Measurements from ENCODE around the gene DGKH. TPM values are rescaled to one million over a fixed set of nuclear protein-coding genes. Genes with fewer than 3 reads are reported as not detected.

The DGKH gene
- total RNA-seq, 1 experiment from 2014 or later = 9.2 TPM

- no peak overlapping the region for H3K9ac ChIP-seq (ENCODE audit: low read length)
- no peak overlapping the region for H3K4me2 ChIP-seq (ENCODE audit: low read length)
- CTCF ChIA-PET = no interaction called here
- H3K9me2 ChIP-seq (ENCODE audit: insufficient read depth) = no peaks in the 10 kb centered on the region
- H3K79me2 ChIP-seq (ENCODE audit: insufficient read depth, low read length) = no peaks in the 10 kb centered on the region
- RAD21 ChIA-PET (ENCODE audit: low non-redundant PET in 1 of 2, low total read pairs in 2 of 2, uncharacterized antibody in 2 of 2, unreplicated experiment in 2 of 2) = no interaction called here
- no peak overlapping the region for H3K4me3 ChIP-seq (replicated peaks in 1 of 2; ENCODE audit: low read depth in 1 of 2, low read length in 2 of 2)
- H3K9me3 ChIP-seq (ENCODE audit: control insufficient read depth in 1 of 2, insufficient read depth in 1 of 2, low read depth in 1 of 2, low read length in 2 of 2) = no peaks in the 10 kb centered on the region
- no peaks in the 10 kb centered on the region for H4K20me1 ChIP-seq (ENCODE audit: insufficient read depth)
- H3K36me3 ChIP-seq (ENCODE audit: control insufficient read depth in 1 of 2, insufficient read depth in 2 of 2, low read length in 2 of 2) = no peaks in the 10 kb centered on the region
- no peaks in the 10 kb centered on the region for H3K27me3 ChIP-seq (ENCODE audit: insufficient read depth, low read length)
- TF ChIP-seq ZNF274 (IDR thresholded peaks at IDR 0.05; ENCODE audit: low read depth, low read length) (no peak), ATF3 (IDR thresholded peaks at IDR 0.05) (no peak), EZH2 (IDR thresholded peaks at IDR 0.05) (no peak)
- H2AFZ ChIP-seq (ENCODE audit: low read depth, low read length, poor library complexity, severe bottlenecking) = no peak overlapping the region
- no peak overlapping the region for H3K27ac ChIP-seq (ENCODE audit: low read depth, low read length)
- ATAC-seq (no peak), DNase-seq (ENCODE audit: low read depth, low spot score) (no peak)
- H3K4me1 ChIP-seq (ENCODE audit: control insufficient read depth in 1 of 2, insufficient read depth in 2 of 2, low read length in 2 of 2) = peaks cover 3 to 4% of the 10 kb centered on the region in 2 experiments; a peak in 2 of 4 replicates
- BruUV-seq (replicated peaks) = no TSS peak
- POLR2A ChIA-PET = no interaction called here
- intact Hi-C loops (cut with micrococcal nuclease) = loop anchor here (10.0 kb wide), 1 partner anchor 734 kb away; no protein-coding TSS in a partner anchor
Measured at GRCh38 chr13:42119041-42119440, 70.6 kb downstream of the DGKH start.

- ATAC-seq (no peak), DNase-seq (ENCODE audit: low read depth, low spot score) (no peak)
- Histone ChIP-seq H4K20me1 (ENCODE audit: insufficient read depth) (no peaks in the 10 kb centered on the region), H3K27me3 (ENCODE audit: insufficient read depth, low read length) (no peaks in the 10 kb centered on the region), H3K9me2 (ENCODE audit: insufficient read depth) (no peaks in the 10 kb centered on the region), H3K4me2 (ENCODE audit: low read length) (peak overlapping the region; percentile 3; the same call in 1 of the 2 replicates), H2AFZ (ENCODE audit: low read depth, low read length, poor library complexity, severe bottlenecking) (no peak overlapping the region), H3K9ac (ENCODE audit: low read length) (no peak overlapping the region), H3K36me3 (ENCODE audit: control insufficient read depth in 1 of 2, insufficient read depth in 2 of 2, low read length in 2 of 2) (no peaks in the 10 kb centered on the region), H3K4me3 (replicated peaks in 1 of 2; ENCODE audit: low read depth in 1 of 2, low read length in 2 of 2) (no peak overlapping the region), H3K4me1 (ENCODE audit: control insufficient read depth in 1 of 2, insufficient read depth in 2 of 2, low read length in 2 of 2) (peaks cover 3 to 4% of the 10 kb centered on the region in 2 experiments; a peak in 2 of 4 replicates), H3K9me3 (ENCODE audit: control insufficient read depth in 1 of 2, insufficient read depth in 1 of 2, low read depth in 1 of 2, low read length in 2 of 2) (no peaks in the 10 kb centered on the region), H3K79me2 (ENCODE audit: insufficient read depth, low read length) (no peaks in the 10 kb centered on the region), H3K27ac (ENCODE audit: low read depth, low read length) (no peak overlapping the region)
- intact Hi-C loops (cut with micrococcal nuclease) = loop anchor here (10.0 kb wide), 1 partner anchor 735 kb away; no protein-coding TSS in a partner anchor
- TF ChIP-seq YY1 (IDR thresholded peaks at IDR 0.05; ENCODE audit: extremely low read depth, insufficient replicate concordance, low read depth, low read length) (no peak), FOSL1 (IDR thresholded peaks at IDR 0.05; ENCODE audit: low read depth) (no peak), SIN3A (IDR thresholded peaks at IDR 0.05; ENCODE audit: low read depth) (no peak), ZBTB33 (IDR thresholded peaks at IDR 0.05; ENCODE audit: extremely low read depth, insufficient replicate concordance, low read length) (no peak), ZFX (IDR thresholded peaks at IDR 0.05) (no peak), MAX (IDR thresholded peaks at IDR 0.05) (no peak), SRF (IDR thresholded peaks at IDR 0.05; ENCODE audit: low read depth) (no peak), JUND (IDR thresholded peaks at IDR 0.05) (no peak), CTCF (IDR thresholded peaks at IDR 0.05 in 2 of 3, conservative IDR thresholded peaks at IDR 0.05 in 1 of 3; ENCODE audit: borderline replicate concordance in 1 of 3, insufficient read depth in 1 of 3, low read depth in 2 of 3, low read length in 2 of 3) (no peak), ATF3 (IDR thresholded peaks at IDR 0.05) (no peak), CBX3 (IDR thresholded peaks at IDR 0.05; ENCODE audit: low read depth) (no peak)
- ChIA-PET POLR2A (no interaction called here), CTCF (no interaction called here), RAD21 (ENCODE audit: low non-redundant PET in 1 of 2, low total read pairs in 2 of 2, uncharacterized antibody in 2 of 2, unreplicated experiment in 2 of 2) (no interaction called here)
- BruUV-seq (replicated peaks) = no TSS peak
Measured at GRCh38 chr13:42119875-42120274, 71.4 kb downstream of the DGKH start.

Data from HCT116 (cell line).